ENCODE data around the gene GPC6.

Gene GPC6

DNA sequence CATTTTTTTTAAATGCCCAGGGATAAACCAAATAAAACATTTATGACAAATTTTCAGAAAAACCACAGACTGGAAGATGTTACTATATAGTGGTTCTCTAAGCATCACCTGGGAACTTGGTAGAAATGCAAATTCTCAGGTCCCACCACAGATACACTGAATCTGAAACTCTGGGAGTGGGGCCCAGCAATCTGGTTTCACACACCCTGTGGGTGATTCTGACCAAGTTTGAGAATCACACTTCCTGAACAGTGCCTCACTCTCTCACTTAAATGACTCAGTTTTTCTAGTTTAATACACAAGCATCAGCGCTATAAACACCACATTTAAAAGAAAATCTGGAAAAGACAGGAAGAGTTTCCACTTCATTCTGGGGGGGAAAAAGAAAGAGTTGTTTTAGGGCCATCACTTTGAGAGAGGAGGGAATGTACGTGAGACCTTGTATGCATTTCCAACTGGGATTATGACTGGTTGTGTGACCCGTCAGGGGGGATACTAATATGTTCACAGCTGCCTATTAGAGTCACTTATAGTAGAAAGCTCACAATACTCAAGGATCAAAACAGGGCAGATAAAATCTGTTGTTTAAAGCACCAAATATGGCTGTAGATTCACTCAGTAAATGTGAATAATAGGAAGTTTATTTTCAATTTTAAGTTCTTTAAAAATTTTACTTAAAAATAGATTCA, 567.7 kb downstream of the GPC6 start:
- DNase-seq = no peak

DNA sequence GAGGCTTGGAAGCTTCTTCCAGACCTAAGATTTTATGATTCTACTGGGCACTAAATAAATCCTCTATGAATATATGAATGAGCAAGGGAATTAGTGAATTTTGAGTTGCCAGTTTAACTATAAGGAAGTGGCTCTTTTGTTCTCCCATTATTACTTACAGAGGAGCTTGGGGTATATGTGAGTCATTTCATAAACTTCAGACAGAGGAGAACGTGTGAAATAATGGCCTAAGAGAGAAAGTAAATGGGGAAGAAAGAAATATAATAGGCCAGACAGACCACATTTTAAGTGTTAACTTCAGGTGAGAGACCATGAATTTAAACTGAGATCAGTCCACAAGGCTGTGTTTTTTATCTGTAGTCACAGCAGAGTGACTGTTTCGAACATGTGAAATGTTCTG, 570.9 kb downstream of the GPC6 start:
- DNase-seq = no peak

DNA sequence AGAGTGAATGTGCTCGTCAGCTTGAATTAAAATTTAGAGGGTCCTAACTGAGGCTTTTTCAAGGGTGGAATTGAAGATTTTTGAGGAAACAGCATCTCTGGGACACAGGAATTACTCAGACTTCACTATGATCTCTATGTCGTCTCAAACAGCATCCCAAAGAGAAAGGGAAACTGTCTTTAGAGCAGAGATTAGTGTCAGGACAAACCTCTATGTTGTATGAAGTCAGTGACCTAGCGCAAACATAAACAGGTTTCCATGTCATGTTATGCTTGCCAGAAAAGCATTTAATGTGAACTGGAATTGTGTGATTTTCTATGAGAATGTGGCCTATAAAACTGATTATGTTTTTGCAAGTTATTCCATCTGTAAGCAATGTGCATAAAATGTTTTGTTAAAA, 573.7 kb downstream of the GPC6 start:
- no peak for DNase-seq

DNA sequence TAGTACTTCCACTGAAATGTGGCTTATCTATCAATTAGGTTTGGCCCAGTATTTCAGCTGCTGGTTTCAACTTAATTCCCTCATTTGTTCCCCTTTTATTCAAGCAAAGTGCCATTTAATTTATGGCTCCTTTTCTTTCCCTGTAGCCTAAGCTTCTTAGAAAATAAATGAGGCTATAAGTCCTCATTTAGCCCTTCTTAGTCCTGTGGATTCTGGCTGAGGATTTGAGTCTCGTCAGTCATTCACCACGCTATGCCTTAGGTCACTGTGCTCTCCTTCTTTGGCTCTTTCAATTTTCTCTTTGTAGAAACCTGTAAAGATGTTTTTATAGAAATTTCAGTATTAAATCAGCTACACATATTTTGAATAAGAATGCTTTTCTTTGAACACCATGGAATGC, 579.1 kb downstream of the GPC6 start:
- no peak for DNase-seq

DNA sequence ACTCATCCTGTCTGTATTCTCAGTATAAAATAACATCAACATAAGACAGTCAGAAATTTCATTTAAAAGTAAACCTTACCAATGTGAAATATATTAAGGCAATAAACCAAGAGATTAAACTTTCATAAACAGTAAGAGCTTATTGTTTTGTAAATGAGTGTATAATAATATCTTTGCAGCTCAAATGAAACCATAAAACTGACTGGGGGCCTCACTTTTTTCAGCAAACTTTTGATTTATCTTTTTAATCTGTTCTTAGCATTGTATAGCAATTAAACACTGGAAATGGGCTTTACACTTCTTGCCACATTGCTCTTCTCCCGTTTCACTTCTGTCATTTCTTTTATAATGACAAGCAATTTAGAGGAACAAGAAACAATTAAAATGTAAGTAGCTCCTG, 580.3 kb downstream of the GPC6 start:
- DNase-seq = no peak

DNA sequence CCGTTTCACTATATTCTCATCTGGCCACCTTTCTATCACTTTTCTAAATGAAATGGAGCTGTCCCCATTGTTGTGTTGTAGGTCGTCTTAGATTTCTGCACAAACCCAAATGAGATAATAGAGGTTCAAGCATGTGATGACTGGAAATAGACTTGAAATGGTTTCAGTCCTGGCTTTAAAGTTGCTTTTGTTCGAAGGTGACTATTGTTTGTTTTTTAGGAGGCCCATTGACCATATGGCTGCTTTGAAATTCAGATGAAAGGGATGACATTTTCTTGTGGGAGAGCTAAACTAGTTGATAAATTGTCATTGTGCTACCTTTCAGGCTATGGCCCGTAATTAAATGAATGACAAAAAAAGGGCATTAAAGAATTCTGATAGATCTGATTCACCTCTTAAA, 583.7 kb downstream of the GPC6 start:
- no peak for DNase-seq

DNA sequence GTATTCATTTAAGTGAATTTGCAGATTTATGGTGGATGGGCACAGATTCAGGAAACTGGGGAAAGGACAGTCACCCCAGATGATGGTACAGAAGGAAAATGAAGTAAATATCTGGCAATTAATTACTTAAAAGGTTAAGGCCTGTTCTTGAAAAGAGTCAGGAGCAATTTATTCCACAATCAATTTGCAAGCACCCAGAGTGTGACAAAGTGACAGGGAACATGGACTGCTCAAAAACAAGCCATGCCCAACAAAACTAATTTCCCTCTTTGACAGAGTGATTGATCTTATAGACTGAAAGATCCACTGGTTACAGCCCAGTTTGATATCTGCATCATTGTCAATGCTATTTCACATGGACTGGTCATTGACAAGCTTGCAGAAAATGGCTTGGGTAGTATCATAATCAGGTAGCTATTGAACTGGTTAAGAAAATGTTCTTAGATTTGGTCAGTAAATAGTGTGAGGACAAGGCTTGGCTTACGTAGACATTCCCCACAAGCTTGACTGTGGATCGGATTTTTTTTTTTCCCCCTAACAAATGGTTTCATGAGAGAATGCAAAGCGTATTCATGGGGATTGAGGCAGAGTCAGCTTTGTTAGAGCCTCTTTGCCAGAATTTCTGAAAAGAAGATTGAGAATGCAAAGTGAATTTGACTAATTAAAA, 584.6 kb downstream of the GPC6 start:
- DNase-seq = no peak

DNA sequence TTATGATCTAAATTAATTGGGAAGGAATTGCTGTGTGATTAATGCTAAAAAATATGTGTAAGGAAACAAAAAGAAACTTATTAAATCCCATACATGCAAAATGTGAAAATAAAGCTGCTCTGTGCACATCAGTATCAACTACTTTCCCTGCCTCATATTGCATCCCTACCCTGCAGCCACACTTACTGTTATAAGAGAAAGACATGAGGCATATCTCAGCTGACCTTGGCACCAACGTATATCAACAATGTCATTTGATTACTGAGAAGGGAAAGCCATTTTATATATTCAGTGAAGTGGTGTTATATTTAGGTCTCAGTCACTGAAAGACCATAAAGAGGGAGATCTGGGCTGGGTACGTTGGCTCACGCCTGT, 585.1 kb downstream of the GPC6 start:
- DNase-seq = no peak

DNA sequence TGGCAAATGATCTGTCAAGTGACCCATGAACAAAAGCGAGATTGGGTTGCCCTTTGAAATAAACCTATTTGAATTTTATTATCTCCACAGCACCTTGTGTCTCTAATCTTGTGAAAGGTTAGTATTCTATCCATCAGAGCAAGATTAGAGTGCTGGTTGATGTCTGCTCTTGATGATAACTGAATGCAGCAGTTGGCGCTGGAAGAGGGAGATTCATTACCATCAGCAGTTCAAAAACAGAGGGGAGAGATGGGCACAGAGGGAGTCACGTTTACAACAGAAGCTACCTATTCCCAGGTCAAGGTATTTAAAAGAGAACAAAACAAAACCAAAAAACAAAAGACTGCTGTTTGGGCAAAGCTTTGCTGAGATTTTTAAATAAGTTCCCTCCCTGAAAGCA, 588.1 kb downstream of the GPC6 start:
- DNase-seq = no peak

DNA sequence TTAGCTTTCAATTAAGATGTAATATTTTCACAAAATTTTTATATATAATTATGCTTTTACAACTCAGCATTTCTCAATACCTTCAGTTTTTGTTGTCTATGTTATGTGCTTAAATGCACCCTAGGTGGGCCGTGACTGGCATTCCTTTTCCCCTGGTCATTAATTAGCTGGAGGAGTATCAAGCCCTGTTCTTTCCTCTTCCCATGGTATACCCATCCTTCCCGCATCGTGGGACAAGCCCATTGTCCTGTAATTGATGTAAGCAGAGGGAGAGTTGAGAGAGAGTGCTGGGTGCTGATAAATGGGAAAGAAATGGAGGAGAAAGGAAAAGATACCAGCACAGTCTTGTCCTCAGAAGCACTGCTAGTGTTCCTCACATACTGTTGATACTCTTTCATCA, 591.7 kb downstream of the GPC6 start:
- no peak for DNase-seq

DNA sequence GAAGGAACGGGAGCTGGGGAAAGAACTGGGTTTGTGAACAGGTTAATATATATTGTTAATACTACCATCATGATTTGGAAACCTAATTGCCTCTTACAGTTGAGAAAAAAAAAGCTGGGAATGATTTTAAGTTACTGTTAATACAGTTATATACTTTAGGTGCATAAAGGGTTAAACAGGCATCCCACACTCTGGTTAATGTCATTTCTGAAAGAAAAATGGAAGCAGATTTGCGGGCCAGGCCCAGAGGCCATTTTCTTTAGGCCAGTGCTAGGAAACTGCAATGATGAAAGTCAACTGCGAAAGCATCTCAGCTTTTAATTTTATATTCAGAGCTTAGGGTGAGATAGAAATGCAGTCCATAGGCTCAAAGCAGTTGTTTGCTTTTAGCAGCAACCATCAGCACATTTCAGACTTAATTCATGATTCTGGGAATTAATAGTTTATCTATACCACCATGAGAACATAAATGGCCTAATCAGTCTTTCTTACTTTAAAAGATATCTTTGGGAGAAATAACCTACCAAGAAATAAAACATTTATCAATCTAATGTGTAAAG, 592.8 kb downstream of the GPC6 start:
- no peak for DNase-seq

DNA sequence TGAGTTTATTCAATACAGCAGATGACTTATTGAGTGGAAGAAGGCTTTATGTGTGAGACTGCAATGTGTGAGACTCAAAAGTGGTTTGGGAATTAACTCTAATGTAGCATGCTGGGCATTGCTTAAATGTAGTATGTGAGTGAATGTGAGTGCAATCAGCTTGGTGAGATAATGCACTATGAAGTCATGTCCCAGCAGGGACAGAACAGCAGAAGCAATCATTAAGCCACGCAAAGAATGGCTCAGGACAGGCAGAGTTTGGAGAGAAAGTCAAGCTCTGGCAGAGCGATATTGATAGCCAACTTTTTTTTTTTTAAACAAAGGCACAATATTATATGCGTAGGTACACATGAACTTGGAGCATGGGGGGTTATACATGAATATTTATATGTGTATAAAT, 597.7 kb downstream of the GPC6 start:
- DNase-seq = no peak

DNA sequence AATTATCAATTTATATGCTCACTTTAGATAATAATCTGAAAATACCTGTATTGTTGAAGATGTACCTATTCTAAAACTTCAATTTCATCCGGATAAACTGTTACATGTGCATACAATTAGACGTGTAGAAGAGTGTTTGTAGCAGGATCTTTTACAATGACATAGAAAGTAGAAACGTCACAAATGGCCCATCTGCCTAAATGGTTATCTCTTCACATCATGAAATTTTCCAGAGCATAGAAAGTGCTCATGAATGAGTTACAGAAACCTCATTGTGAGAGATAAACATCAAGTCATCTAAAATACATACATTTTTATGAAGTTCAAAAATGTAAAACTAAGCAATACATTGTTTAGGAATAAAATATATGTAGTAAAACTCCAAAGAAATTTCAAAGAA, 607.4 kb downstream of the GPC6 start:
- no peak for DNase-seq

DNA sequence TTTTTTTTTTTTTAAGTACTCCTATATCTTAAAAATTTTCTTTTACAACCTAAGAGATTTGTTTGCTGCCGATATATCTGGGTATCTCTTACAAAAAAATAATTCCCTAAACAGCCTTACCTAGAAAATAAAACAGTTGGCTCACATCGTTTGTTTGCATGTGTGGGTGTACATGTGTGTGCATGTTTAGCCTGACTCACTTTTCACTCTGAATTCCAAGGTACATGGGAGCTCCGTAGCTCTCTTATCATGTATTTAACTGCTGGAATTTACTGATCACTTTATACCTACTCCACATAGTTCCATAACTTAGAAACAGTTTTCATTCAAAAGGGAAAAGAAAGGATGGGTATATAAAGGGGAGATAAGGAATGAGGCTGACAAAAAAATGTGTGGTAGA, 616.5 kb downstream of the GPC6 start:
- no peak for DNase-seq

DNA sequence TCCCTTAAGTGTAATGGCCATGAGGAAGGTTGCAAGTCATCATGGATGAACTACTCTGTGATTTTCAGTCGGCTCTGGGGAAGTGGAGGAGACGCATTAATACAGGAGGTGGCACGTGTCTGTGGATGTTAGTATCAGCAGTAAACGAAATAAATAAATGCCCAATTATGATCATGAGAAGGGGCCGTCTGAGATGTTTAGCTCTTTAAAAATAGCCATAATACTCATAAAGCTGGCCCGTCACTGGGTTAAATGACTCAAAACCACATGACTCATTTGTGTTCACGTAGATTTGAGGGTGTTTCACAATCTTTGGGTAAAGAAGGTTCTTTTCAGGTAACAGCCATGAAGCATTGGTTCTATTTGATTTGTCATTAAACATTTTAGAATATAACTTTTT, 620.6 kb downstream of the GPC6 start:
- DNase-seq = no peak

DNA sequence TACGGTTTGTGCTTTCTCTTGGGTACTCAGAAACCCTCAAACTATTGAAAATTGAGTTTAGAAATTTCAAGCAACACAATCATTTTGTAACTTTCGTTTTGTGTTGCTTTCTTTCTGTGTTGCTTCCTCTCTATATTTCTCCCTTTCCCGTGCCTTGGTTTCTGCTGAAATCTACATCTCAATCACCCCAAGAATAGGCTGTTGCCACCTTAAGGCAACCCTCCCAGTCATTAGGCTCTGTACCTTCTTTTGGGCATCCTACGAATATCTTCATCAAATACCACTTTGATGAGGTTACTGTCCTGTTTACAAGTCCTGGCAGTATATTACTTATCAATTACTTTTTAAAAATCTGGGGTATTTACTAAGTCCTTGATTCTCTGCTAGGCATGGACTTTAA, 621.6 kb downstream of the GPC6 start:
- DNase-seq = no peak

DNA sequence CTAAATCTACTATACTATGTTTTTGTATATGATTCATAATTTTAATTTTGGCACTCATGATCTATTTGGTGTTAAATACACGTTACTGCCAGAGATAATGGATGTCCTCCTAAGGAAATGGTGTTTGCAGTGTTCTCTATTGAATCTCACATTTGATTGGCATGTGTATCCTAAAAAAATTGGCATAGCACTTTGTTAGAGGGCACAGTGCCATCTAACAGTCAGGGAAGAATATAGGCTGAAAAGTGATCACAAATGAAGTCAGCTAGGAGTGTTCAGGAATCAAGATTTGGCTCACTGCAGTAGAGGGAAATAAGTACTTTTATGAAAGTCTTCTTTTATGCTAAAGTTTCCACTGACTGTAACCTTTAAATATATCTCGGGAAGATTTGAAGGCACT, 624.6 kb downstream of the GPC6 start:
- DNase-seq = peak; percentile 12

DNA sequence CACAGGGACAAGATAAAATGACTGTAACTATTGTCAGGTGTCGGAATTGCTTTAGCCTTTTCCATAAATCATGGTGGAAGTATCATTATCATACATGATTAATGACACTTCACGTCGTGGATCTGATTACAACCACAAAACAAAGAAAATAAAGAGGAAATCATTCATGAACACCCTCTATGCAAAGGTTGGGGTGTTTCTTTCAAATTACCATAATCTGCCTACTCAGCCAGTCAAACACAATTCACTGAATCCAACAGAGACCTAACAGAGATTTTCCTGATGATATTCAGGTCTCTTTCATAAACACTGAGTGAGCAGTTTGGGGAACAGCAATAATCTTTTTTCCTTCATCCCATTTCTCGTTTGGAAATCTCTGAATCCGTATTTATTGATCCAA, 627.3 kb downstream of the GPC6 start:
- no peak for DNase-seq

DNA sequence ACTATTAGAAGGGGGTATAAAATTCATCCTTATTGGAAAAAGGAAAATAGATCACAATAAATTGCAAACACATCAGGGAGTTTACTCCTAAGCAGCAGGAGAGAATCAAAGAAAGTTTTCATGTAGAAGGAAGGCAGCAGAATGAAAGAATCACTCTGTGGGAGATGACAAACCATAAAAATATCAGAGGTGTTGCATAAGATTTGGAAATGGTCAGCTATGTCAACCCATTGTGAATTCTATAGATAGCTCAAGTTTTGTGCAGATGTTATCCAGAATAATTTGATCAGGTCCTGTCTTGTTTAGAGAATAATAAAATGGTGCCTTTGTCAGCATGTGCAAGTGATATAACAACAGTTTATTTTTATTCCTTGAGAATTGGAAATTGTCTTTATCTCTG, 630.5 kb downstream of the GPC6 start:
- DNase-seq = no peak

DNA sequence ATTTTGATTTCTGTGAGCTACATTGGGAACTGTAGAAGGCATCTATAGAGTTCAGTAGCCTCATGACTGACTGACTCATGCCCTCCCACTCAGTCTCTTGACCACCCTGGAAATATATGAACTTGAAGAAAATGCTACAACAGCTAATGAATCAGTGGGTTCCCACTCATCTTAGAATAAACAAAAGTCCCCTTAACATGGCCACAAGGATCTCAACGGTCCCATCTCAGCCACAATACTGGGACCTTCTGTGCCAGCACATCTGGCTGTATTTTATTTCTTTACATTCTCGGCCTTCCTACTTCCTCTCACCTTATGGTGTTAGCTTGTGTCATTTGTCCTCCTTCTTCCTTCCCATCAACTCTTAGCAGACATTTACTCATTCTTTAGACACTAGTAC, 633.1 kb downstream of the GPC6 start:
- DNase-seq = no peak

DNA sequence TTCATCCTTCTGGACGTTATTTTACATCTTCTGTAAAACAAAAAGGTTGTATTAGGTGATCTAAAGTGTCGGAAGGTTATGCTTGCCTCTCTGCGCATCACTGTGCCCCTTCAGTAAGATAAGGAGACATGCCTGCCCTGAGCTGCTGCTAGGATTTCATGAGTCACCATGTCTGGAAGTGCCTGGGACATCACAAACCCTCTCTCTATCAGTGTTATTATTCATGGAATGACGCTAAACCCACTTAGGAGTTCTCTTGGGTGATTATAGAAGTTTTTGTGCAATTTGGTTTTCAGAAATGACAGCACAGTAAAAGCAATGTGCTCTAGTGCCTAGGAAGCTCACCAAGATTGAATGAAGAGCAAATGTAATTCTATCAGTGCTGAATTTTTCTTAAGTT, 635.2 kb downstream of the GPC6 start:
- no peak for DNase-seq

DNA sequence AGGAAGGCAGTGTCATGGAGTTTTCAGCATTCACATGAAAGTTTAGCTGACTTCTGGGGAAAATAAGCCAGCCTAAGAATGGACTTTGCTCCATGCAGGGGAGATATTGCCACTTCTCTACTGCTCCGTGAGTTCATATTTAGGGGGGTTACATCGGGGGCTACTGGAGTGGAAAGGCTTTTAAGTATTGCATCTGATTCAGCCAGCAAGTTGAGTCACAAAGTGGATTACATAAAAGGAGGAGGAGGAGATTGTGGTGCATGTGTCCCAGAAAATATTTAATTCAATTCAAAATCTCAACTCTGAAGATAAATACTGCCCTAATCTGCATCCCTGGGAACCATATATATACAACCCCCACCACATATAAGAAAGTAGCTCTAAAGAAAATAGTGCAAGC, 635.7 kb downstream of the GPC6 start:
- DNase-seq = no peak

DNA sequence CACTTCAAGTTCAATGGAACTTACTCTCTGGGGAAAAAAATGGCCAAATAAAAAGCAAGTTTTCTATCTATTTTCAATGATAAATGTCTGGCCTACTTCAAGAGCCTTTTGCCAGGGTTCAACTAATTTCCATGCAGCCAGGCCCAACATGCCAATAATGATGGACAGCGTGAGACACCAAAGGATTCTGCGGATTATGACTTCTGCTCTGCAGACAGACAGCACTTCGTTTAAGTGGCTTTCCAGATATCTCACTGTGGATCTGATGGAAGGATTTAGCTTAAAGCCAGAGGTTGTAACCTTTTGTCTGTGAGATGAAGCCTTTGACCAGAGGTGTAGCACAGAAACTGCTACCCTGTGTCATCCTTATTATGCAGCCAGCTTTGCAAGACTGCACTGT, 638.6 kb downstream of the GPC6 start:
- DNase-seq = no peak

DNA sequence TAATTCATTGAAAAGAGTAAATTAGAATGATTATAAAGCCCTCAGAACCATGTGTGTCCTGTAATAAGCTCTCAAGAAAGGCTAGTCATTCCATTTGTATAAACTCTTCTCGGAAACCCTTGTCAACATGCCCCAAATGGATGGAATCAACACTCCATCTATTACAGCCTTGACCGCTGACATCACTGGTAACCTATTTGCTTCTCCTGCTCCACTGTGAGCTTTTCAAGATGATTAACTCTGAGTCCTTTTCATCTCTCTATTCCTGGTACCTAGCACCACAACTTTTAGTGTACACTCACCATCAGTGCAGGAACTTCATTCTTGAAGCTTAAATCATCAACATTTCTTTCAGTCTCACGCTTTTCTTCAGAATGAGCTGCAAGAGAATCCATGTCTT, 640.9 kb downstream of the GPC6 start:
- DNase-seq = no peak

DNA sequence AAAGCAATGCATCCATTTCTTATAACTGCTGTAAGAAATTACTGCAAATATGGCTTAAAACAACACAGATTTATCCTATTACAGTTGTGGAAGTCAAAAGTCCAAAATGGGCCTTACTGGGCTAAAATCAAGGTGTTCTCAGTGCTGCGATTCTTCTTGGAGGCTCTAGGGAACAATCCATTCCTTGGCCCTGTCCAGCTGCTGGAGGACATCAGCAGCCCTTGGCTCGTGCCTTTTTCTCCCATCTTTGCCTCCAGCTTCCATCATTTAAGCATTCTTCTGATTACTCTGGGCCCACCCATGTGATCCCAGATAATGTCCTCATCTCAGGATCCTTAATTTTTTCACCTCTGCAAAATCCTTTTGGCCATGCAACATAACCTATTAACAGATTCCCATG, 645.8 kb downstream of the GPC6 start:
- DNase-seq = no peak
